ENCODE results near the gene NT5C.
"Not testable (repeated sequence)": the region's sequence is repeated elsewhere in the genome, so short reads cannot be mapped to it uniquely, and the experiment has no call there.

The NT5C gene

GRCh38 chr17:75144816-75145512 is 13.4 kb upstream of the NT5C start:
- DNase-seq (ENCODE audit: low read depth in 2 of 2): no peak

- DNase-seq (ENCODE audit: low read depth in 2 of 2): no peak
Observed at GRCh38 chr17:75142236-75142971, 10.9 kb upstream of the NT5C start.

- no peak for DNase-seq (ENCODE audit: low read depth in 2 of 2)
Observed at GRCh38 chr17:75138519-75138918, 7.0 kb upstream of the NT5C start.

GRCh38 chr17:75137762-75138161 is 6.2 kb upstream of the NT5C start:
- DNase-seq (ENCODE audit: low read depth in 2 of 2): not testable (repeated sequence)

GRCh38 chr17:75135946-75136345 is 4.4 kb upstream of the NT5C start:
- no peak for DNase-seq (ENCODE audit: low read depth in 2 of 2)

- DNase-seq (ENCODE audit: low read depth in 2 of 2): no peak
Observed at GRCh38 chr17:75135452-75135851, 3.9 kb upstream of the NT5C start.

GRCh38 chr17:75133607-75134347 is 2.2 kb upstream of the NT5C start:
- not testable (repeated sequence) for DNase-seq (ENCODE audit: low read depth in 2 of 2)

- no peak for DNase-seq (ENCODE audit: low read depth in 2 of 2)
Observed at GRCh38 chr17:75133001-75133400, 1.5 kb upstream of the NT5C start.

GRCh38 chr17:75132018-75133000 is 767 bp upstream of the NT5C start:
- not testable (repeated sequence) for DNase-seq (ENCODE audit: low read depth in 2 of 2)

GRCh38 chr17:75130632-75131277 is 787 bp downstream of the NT5C start:
- DNase-seq (ENCODE audit: low read depth in 2 of 2): peak in 1 of 2 donors; percentile 52

GRCh38 chr17:75130059-75130631 is 1.4 kb downstream of the NT5C start:
- DNase-seq (ENCODE audit: low read depth in 2 of 2): no peak

GRCh38 chr17:75129576-75129975 is 2.0 kb downstream of the NT5C start:
- DNase-seq (ENCODE audit: low read depth in 2 of 2): no peak

GRCh38 chr17:75128694-75129505 is 2.6 kb downstream of the NT5C start:
- no peak for DNase-seq (ENCODE audit: low read depth in 2 of 2)

- DNase-seq (ENCODE audit: low read depth in 2 of 2): not testable (repeated sequence)
Observed at GRCh38 chr17:75127936-75128335, 3.6 kb downstream of the NT5C start.

GRCh38 chr17:75126954-75127353 is 4.6 kb downstream of the NT5C start:
- DNase-seq (ENCODE audit: low read depth in 2 of 2): no peak

- DNase-seq (ENCODE audit: low read depth in 2 of 2): no peak
Observed at GRCh38 chr17:75125984-75126383, 5.6 kb downstream of the NT5C start.

GRCh38 chr17:75124819-75125162 is 6.8 kb downstream of the NT5C start:
- no peak for DNase-seq (ENCODE audit: low read depth in 2 of 2)

GRCh38 chr17:75124041-75124818 is 7.3 kb downstream of the NT5C start:
- peak; percentile 47 to 63 for DNase-seq (ENCODE audit: low read depth in 2 of 2)

- no peak for DNase-seq (ENCODE audit: low read depth in 2 of 2)
Observed at GRCh38 chr17:75118307-75118706, 13.2 kb downstream of the NT5C start.

Measured in stimulated activated CD8-positive, alpha-beta memory T cell treated with anti-CD3 and anti-CD28 coated beads, Interleukin-7, amount 100 ng/mL, for 4 hours (primary cell).